NCI-H146 treated with DMSO at 0.1 percent for 48 hours (cell line): ENCODE results near the gene GNG5.
"Not testable (repeated sequence)": the region's sequence is repeated elsewhere in the genome, so short reads cannot be mapped to it uniquely, and the experiment has no call there.

Experiments
- DNase-seq: peaks from one replicate; lab custom pipeline; 2025; ENCODE audit not compliant: unreplicated experiment; lab: John Stamatoyannopoulos, UW

The GNG5 gene

DNA sequence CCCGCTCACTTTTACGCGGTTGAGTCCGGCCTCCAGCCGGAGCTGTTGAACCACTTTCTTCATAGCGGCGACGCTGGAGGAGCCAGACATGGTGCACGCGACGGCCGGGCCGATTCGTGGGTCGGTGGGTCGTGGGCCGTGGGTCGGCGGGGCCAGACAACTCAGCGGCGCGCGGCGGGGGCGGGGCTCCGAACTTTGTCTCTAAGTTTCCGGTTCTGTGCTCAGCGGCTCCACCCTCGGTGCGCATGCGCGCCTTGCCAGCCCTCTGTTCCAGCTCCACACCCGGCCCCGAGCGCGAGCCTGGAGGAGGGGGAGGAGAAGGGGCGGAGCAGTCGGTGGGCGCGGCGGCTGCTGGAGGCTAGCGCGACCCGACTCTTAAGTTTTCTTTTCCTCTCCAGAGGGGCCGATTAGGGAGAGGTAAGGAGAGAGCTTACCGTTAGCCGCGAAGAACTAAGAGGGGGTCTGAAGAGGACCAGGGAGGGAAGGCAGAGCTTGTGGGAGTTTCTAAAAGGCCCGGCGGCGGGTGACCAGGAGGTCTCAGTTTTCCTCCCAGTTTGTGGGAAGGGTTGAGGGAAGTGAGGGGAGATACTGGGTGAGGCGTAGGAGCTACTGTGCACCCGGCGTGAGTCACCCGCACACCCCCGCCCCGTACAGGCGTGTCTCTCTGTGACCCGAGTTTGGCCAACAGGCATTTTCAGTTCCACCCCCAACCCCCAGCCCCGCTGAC, at the start of gene GNG5, which contains the start of gene SPATA1:
GNG5 (minus strand) TSS at position 580 of the 727 bp plus-strand sequence; CDS start at position 90, 490 bp downstream.
SPATA1 (plus strand) TSS at position 385 of the 727 bp plus-strand sequence. CDS start 9,974 bp downstream, outside the sequence.
- peak; percentile 91 for DNase-seq

DNA sequence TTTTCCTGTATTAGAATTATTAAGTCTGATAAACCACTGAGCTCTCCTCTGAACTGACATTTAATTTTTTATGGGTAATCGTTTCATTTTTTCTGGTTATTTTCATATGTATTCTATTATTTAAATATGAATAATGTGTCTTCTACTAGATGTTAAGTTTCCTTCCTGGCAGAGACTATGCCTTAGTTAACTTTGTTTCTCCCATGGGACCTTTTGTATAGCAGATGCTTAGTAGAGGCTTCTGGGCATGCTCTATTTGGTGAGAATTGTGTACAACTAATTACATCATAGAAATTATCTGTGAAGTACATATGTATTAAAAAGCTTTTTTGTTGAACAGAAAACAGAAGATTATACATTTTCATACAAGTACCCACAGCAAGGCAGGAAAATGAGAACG, 44.4 kb upstream of the GNG5 start:
- no peak for DNase-seq

- no peak for DNase-seq
Measured at GRCh38 chr1:84541679-84542078, 35.3 kb upstream of the GNG5 start.

DNA sequence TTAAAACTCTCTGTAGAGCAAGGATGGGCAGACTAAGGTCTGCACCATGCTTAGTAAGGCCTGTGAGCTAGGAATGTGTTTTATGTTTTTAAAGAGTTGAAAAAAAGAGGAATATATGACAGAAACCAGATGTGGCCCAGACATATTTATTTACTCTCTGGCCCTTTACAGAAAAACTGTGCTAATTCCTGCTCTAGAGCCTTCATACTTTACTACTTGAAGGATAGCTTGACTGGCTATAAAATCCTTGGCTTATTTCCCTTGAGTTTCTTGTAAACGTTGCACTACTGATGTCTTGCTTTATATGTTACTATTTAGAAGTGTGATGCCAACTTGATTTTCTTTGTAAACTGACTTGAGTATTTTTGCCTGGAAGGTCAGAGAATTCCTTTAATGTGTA, 34.4 kb upstream of the GNG5 start:
- DNase-seq, result no peak

- DNase-seq, result no peak
Measured at GRCh38 chr1:84539972-84540371, 33.6 kb upstream of the GNG5 start.

GRCh38 chr1:84538599-84538998, 32.2 kb upstream of the GNG5 start:
- no peak for DNase-seq

GRCh38 chr1:84525779-84526178, 19.4 kb upstream of the GNG5 start:
- DNase-seq, result no peak

- DNase-seq, result no peak
Measured at GRCh38 chr1:84524590-84524989, 18.2 kb upstream of the GNG5 start.

GRCh38 chr1:84510668-84511067, 4.3 kb upstream of the GNG5 start:
- no peak for DNase-seq

DNA sequence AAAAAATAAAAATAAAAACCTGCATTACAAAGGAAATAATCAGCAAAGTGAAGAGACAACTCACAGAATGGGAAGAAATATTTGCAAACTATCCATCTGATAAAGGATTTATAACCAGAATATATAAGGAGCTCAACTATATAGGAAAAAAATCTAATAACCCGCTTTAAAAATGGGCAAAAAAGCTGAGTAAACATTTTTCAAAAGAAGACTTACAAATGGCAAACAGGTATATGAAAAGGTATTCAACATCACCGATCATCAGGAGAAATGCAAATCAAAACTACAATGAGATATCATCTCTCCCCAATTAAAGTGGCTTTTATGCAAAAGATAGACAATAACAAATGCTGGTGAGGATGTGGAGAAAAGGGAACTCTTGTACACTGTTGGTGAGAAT, 3.8 kb upstream of the GNG5 start:
- no peak for DNase-seq

DNA sequence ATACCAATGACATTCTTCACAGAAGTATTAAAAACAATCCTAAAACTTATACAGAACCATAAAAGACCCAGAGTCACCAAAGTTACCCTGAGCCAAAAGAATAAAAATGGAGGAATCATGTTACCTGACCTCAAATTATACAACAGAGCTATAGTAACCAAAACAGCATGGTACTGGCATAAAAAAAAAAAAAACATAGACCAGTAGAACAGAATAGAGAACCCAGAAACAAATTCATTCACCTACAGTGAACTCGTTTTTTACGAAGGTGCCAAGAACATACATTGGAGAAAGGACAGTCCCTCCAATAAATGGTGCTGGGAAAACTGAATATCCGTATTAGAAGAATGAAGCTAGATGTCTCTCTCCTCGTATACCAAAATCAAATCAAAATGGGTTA, 2.6 kb upstream of the GNG5 start:
- no peak for DNase-seq

DNA sequence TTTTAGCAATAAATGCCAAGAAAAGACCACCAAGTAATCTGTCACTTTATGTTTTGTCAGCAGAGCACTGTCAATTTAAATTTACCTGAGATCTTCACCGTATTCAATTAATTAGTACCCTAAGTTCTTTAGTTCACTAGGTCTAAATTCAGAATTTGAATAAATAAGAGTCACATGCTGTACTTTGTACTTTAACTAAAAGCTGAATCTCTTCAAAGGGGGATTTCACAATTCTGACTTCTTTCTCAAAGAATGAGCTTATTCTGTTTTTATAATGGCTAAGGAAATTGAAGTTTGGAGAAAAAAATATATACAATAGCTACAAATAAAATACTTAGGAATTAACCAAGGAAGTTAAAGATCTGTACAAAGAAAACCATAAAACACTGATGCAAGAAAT, 2.1 kb upstream of the GNG5 start:
- DNase-seq, result no peak

DNA sequence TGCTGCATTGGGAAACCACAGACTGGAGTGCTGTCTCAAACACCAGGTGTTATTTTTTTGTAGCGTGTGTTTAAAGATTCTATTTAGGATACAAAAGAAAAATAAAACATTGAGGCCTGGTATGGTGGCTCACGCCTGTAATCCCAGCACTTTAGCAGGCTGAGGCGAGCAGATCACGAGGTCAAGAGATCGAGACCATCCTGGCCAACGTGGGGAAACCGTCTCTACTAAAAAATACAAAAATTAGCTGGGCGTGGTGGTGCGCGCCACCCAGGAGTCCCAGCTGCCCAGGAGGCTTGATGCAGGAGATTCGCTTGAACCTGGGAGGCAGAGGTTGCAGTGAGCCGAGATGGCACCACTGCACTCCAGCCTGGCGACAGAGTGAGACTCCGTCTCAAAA, 1.5 kb upstream of the GNG5 start:
- not testable (repeated sequence) for DNase-seq

GRCh38 chr1:84506729-84507453, 510 bp upstream of the GNG5 start:
- no peak for DNase-seq

DNA sequence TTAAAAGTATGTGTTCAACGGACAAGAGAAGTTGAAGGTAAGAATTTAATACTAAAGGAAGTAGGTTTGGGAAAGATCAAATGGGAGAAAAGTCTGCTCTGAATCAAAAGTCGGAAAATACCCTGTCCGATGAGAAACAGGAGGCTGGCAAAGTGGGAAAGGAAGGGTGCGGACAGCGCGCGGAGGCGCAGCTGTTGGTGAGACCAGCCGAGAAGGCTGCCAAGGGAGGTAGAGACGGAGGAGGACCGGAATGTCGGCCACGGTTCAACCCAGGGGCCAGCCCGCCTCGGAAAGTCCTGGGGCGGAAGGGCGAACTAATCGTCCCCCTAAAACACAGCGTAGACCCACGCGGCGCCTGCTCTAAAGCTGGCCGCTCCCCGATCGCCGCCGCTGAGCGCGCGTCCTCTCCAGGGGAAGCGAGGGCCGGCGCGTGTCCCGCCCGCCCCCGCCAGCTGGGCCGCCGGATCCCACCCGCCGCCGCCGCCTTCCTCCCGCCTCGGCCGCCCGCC, 834 bp downstream of the GNG5 start:
- peak; percentile 37 for DNase-seq

DNA sequence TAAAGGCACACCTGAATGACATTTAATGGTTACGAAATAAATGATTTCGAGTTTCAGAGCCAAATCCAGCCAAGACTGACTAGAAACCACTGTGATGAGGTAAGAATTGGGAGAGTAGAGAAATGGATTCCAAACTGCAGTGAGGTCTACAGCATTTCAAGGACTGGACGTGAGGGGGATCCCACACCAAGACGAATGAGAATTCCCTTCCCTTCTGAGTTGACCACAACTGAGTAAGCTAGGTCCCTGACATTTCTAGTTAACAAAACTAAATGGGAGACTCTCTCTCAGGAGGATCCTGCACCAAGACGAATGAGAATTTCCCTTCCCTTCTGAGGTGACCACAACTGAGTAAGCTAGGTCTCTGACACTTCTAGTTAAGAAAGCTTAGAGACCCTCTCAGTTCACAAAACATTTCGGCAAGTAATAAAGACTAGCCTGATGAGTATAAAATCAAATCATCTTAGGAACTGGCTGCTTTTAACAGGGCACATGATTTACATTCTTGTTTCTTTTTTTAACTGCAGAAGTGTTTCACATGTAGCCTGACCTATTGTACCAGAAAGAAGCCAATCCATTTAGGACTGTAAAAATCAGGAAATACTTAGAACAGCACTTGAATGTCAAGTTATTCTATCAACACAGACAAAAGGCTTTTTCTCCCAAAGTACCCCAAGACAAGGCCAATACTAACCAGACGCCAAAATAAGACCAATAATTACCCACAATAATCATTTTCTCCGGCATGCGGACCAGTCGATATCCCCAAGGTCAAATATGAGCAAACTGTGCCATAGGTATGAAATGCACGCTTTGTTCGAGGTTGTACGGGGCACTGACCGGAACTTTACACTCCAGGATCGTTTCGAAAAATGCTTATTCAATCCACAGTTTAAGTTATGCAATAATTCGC, 1.5 kb downstream of the GNG5 start:
- peak; percentile 37 for DNase-seq

DNA sequence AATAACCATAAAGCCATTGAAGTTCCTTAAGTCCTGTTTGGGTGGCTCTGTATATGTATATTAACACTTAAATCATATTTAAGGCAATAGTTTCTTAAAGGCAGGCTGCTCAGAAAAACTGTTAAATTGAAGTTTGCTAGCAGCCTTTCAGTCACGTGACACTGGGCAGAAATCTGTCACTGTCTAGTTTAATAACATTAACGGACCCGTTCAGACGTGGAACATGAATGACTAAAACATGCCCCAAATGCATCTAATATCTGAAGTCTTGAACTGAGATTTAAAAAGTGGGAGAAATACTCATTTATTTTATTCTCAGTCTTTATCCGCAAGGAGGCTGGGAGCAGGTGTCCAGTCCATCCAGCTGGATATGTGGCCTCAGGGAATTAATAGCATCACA, 3.5 kb downstream of the GNG5 start:
- no peak for DNase-seq

- DNase-seq, result no peak
Measured at GRCh38 chr1:84497631-84498275, 8.6 kb downstream of the GNG5 start.

GRCh38 chr1:84496498-84496897, 9.9 kb downstream of the GNG5 start:
- no peak for DNase-seq

DNA sequence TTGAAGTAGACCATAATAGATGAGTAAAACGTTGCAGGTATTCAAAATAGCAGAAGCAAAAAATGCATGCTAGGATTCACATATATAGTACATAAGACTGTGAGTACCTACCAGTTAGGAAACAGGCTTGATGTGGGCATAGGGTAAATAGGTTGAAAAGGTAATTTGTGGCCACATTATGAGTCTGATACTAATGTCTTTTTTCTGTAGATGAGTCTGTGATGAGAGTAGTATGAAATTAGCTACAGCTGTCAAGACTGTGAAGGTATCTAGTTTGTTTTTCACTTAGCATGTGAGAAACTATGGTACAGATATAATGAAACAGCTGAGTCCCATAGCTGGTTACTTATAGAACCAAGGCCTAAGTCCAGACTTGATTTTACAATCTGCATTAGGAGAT, 12.6 kb downstream of the GNG5 start:
- no peak for DNase-seq

- no peak for DNase-seq
Measured at GRCh38 chr1:84492726-84493125, 13.7 kb downstream of the GNG5 start.
